Measurements from ENCODE around the gene CBFA2T2.
"Not testable (repeated sequence)": the region's sequence is repeated elsewhere in the genome, so short reads cannot be mapped to it uniquely, and the experiment has no call there.

Gene CBFA2T2

DNA sequence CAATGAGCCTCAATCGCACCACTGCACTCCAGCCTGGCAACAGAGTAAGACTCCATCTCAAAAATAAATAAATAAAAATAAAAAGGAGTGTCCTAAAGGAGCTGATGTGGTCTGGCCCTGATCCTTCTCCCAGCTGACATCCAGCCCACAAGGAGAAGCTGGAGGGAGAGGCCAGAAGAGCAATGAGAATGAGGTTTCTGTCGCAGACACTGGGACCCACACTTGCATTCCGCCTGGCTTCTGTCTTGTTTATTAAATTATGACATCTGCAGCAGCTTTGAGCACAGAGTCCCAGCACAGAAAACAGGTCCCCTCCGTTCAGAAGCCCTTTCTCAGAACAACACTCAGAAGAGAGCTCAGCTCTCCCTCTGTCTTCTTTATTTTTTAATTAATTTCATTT is 206.6 kb downstream of the CBFA2T2 start:
- no peak for DNase-seq (ENCODE audit: low read depth in 2 of 2)

- no peak for DNase-seq (ENCODE audit: low read depth in 2 of 2)
Observed at GRCh38 chr20:33697129-33697528, 207.2 kb downstream of the CBFA2T2 start.

GRCh38 chr20:33698966-33699365 is 209.1 kb downstream of the CBFA2T2 start:
- not testable (repeated sequence) for DNase-seq (ENCODE audit: low read depth in 2 of 2)
